ENCODE data around the gene INSYN1.

DNA sequence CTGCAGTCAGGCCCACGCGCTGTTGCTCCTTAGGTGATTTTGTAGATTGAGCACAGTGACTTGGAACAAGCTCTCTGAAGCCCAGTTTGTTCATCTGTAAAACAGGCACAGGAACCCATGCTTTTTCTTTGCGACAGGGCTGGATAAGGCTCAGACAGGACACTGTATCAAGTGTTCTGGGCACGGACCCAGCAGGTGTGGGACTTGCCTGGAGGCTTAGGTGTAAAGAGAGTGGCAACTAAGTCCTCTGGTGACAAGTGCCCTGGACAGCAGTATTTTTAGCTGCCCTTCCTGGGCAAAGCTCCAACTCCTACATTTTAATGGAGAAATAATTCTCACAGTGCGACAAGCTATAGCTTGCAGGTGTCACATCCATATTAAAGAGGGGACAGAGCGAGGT lies 36.7 kb downstream of the INSYN1 start:
- no peak for TF ChIP-seq POLR2A (IDR thresholded peaks at IDR 0.05)
- TF ChIP-seq, protein P1, sequence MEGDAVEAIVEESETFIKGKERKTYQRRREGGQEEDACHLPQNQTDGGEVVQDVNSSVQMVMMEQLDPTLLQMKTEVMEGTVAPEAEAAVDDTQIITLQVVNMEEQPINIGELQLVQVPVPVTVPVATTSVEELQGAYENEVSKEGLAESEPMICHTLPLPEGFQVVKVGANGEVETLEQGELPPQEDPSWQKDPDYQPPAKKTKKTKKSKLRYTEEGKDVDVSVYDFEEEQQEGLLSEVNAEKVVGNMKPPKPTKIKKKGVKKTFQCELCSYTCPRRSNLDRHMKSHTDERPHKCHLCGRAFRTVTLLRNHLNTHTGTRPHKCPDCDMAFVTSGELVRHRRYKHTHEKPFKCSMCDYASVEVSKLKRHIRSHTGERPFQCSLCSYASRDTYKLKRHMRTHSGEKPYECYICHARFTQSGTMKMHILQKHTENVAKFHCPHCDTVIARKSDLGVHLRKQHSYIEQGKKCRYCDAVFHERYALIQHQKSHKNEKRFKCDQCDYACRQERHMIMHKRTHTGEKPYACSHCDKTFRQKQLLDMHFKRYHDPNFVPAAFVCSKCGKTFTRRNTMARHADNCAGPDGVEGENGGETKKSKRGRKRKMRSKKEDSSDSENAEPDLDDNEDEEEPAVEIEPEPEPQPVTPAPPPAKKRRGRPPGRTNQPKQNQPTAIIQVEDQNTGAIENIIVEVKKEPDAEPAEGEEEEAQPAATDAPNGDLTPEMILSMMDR (IDR thresholded peaks at IDR 0.05), result no peak

Data from uterus (tissue), 2 donors.